ENCODE measurements around the gene TIGD3. TPM values are rescaled to one million over a fixed set of nuclear protein-coding genes. Genes with fewer than 3 reads are reported as not detected.

The TIGD3 gene
- total and polyA plus RNA-seq, 12 donors, result 0.11 to 0.87 (median 0.33) TPM; not detected in 2

- Histone ChIP-seq H3K4me1 (peaks cover 6 to 17% (median 15%) of the 10 kb centered on the region in 9 donors), H3K9me3 (no peaks in the 10 kb centered on the region), H3K36me3 (peaks cover 0 to 95% (median 55%) of the 10 kb centered on the region in 9 donors), H3K4me3 (no peak overlapping the region), H3K27ac (no peak overlapping the region), H3K27me3 (no peaks in the 10 kb centered on the region)
- WGBS, 2 donors, result 97% methylated on average over 10 of the region's 10 CpGs
- ATAC-seq (peak in 1 of 8 donors; percentile 5), DNase-seq (no peak)
- intact Hi-C loops (cut with DNase I), result no loop called here
- TF ChIP-seq CTCF (IDR thresholded peaks at IDR 0.05), result no peak
Observed at GRCh38 chr11:65399845-65400244, 45.3 kb downstream of the TIGD3 start.

GRCh38 chr11:65400307-65401072 is 45.9 kb downstream of the TIGD3 start:
- intact Hi-C loops (cut with DNase I), result no loop called here
- Histone ChIP-seq H3K4me3 (no peak overlapping the region), H3K27me3 (no peaks in the 10 kb centered on the region), H3K4me1 (peaks cover 6 to 23% (median 16%) of the 10 kb centered on the region in 9 donors), H3K27ac (no peak overlapping the region), H3K36me3 (peaks cover 0 to 95% (median 57%) of the 10 kb centered on the region in 9 donors), H3K9me3 (no peaks in the 10 kb centered on the region)
- TF ChIP-seq CTCF (IDR thresholded peaks at IDR 0.05), result no peak
- WGBS, 2 donors, result 86 to 87% methylated on average over 17 of the region's 17 CpGs
- DNase-seq (no peak), ATAC-seq (no peak)

- Histone ChIP-seq H3K4me3 (no peak overlapping the region), H3K4me1 (peaks cover 6 to 25% (median 16%) of the 10 kb centered on the region in 9 donors), H3K27me3 (no peaks in the 10 kb centered on the region), H3K9me3 (no peaks in the 10 kb centered on the region), H3K36me3 (peaks cover 0 to 95% (median 57%) of the 10 kb centered on the region in 9 donors), H3K27ac (no peak overlapping the region)
- no peak for TF ChIP-seq CTCF (IDR thresholded peaks at IDR 0.05)
- DNase-seq, result no peak
- intact Hi-C loops (cut with DNase I), result no loop called here
- no peak for ATAC-seq
- 80 to 86% methylated on average over 16 of the region's 16 CpGs for WGBS, 2 donors
Observed at GRCh38 chr11:65401073-65401802, 46.7 kb downstream of the TIGD3 start.

- no peak for TF ChIP-seq CTCF (IDR thresholded peaks at IDR 0.05)
- no peak overlapping the region for H3K4me3 ChIP-seq
- intact Hi-C loops (cut with DNase I), result no loop called here
- H3K27me3 ChIP-seq, result no peaks in the 10 kb centered on the region
- H3K27ac ChIP-seq, result peak overlapping the region in 1 of 10 donors; percentile 0
- no peaks in the 10 kb centered on the region for H3K9me3 ChIP-seq
- peaks cover 0 to 95% (median 62%) of the 10 kb centered on the region in 9 donors for H3K36me3 ChIP-seq
- WGBS, 2 donors, result 93% methylated on average over 10 of the region's 10 CpGs
- ATAC-seq (no peak), DNase-seq (no peak)
- peaks cover 6 to 25% (median 16%) of the 10 kb centered on the region in 9 donors for H3K4me1 ChIP-seq
Observed at GRCh38 chr11:65401803-65402248, 47.3 kb downstream of the TIGD3 start.
